GM18505 (cell line): ENCODE measurements around the gene MYMK.

ENCODE experiments used
- ATAC-seq: cut with Tn5 transposase; IDR thresholded peaks from one replicate; pipeline ENCODE4 v1.9.1; 2021; ENCODE audit not compliant: unreplicated experiment
- POLR2A ChIP-seq: IDR thresholded peaks from 4 replicates; pipeline ENCODE4 v1.6.1; 2011; ENCODE audit warnings: borderline replicate concordance; ENCODE audit not compliant: insufficient read depth, insufficient read length; ENCODE audit errors: extremely low read depth

Gene MYMK

DNA sequence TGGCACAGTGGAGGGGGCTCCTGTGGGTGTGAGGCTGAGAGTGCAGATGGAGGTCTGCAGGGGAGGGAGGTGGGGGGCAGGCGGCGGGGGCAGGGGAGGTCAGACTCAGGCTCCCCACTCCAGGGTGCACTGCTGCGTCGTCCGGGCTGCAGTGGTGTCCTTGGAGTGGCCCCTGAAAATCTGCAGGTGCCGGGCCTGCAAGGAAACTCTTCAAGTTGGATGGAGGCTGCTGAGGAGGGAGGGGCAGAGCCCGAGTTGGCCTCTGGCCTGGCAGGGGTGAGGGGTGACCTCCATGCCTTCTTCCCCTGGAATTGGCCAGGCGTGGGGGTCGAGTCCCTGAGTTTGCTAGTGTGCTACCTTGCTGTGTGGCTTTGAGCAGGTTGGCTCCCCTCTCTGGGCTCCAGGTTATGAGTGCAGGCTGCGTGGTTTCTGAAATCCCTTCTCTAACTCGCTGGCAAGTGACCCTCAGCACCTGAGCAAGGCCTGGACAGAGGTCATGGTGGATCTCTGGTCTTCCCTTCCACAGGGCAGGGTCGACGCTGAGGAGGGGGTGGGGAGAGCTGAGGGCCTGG, 10.6 kb upstream of the MYMK start:
- TF ChIP-seq POLR2A = no peak
- no peak for ATAC-seq

DNA sequence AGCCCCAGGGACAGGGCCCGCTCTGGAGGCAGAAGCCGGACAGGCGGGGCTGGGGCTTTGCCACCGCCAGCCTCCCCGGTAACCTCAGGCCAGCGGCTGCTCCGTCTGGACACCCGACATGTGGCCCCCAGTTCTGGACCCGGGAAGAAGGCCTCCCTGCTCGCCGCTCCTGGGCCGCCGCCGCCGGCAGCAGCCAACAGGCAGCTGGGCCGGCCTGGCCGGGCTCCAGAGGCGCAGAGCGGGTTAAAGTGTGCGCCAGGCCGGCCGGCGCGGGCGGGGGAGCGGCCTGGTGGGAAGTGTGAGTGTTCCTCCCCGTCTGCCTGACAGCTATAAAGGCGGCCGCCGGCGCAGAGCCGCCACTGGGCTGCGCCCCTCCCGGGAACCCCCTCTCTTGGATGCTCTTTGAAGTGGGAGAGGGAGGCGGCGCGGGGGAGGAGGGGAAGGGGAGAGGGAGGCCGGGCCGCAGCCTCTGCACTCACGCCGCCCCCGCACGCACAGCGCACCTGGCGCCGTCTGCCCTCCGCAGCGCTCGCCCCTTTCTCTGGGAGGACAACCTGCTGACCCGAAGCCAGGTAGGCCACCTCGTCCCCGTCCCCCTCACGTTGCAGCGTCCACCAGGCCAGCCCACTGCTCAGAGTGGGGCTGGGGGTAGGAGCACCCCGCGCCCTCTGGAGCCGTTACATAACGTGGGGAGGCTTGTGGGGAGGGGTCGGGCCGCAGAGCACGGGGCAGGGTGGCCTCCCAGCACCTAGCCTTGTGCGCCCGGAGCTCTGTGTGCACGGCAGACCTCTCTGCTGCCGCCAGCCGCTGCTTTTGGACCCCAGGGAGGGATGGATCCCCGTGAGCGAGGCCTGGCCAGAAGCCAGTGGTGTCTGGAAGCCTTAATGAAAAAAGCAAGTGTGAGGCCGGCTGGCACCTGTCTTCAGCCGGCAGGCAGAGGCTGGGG, 9.9 kb upstream of the MYMK start, which contains the start of gene ADAMTSL2:
Gene ADAMTSL2, plus strand, starts transcription at position 359 of the 946 bp plus-strand sequence. CDS start 2,009 bp downstream, outside the sequence.
- no peak for TF ChIP-seq POLR2A
- ATAC-seq = no peak

DNA sequence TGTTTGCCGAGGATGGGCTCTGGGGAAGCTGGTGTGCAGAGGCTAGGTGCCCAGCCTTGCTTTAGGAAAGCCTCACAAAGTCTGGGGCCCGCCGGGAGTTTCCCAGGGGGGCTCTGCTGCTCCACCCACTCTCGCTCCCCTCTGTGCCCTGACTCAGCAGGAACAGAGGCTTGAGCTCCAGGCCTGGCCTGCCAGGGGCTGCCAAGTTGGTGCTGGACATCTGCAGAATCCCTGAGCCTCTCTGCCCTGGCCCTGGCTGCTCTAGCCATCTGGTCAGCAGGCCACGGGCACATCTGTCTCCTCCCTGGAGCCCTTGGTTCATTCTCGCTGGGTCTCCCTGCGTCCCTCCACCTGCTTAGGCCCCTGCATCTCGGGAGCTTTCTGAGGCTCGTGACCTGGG, 9.1 kb upstream of the MYMK start:
- ATAC-seq = no peak
- no peak for TF ChIP-seq POLR2A

DNA sequence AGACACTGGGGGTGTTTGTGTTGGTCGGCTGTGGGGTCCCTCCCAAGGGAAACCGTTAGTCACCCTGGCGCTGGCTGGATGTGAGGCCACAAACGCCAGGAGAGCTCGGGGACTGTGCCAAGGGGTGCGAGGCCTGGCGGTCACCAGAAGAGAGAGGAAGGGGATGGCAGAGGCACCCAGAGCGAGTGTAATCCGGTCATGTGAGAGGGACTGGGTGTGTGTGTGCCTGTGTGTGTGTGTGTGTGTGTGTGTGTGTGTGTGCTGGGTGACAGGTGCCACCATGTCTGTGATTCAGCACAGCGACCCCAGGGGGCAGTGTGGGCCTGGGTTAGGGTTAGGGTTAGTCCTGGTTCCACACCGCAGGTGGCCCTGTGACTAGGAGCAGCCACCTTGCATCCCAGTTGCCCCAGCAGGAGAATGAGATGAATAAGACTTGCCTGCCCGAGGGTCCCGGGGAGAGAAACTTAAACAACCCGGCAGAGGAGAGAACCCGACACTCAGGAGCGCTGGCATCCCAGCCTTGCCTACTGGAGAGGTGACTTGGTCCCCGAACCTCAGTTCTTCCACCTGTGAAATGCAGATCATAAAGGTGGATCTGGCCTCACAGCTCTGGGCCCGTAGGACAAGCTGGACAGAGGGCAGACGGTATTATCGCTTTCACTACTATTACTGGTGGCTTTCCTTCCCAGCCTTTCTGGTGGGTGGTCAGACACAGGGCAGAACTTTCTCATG, 8.3 kb upstream of the MYMK start:
- ATAC-seq = no peak
- no peak for TF ChIP-seq POLR2A

DNA sequence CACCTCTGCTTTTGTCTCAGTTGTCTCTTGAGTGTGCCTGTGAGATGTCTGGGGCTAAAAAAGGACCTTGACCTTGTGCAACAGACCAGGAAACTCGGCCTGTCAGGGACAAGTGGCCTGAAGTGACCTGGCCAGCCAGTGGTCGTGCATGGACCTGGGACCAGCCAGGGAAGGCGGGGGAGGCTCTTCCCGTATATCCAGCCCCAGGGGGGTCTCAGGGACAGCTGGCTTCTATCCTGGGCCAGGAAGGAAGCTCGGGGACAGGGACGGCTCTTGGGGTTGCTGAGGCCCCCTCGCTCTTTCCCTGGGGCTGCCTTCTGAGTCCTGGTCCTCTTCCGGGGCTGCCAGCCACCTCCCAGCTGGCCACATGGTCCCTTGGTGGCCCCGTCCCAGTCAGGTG, 6.5 kb upstream of the MYMK start:
- ATAC-seq = no peak
- TF ChIP-seq POLR2A = no peak

DNA sequence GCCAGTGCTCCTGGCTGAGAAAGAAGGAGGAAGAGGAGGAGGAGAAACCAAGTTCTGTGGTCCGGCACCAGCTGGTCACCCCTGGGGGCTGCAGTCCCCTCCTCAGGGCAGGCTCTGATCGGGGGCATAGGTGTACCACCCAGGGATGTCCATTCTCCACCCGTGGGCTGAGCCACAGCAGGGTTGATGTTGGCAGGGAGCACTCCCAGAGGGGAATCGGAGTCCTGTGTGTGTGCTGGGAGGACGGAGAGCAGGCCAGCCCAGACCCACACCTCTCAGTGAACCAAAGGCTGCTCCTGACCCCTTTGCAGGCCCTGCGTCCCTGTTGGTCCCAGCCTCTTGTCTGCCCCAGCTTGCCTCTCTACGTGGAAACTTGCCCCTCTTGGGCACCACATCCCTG, 5.1 kb upstream of the MYMK start:
- no peak for ATAC-seq
- no peak for TF ChIP-seq POLR2A

DNA sequence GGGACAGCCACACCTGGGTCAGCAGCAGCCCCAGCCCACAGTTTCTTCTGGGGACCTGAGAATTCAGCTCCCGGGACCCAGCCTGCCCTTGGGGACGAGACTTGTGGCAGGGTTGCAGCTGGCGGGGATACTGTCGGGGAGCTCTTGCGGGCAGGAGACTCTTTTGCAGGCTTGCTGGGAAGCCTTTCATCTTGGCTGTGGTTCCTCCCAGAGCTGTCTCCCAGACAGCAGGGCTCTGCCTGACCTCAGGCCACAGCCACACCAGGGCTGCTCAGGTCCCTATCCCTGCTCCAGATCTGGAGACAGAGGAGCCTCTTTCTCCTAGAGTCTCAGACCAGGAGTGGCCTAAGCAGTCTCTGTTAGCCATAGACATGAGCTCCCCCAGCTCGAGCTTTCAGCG, 4.7 kb upstream of the MYMK start:
- no peak for TF ChIP-seq POLR2A
- ATAC-seq = no peak

DNA sequence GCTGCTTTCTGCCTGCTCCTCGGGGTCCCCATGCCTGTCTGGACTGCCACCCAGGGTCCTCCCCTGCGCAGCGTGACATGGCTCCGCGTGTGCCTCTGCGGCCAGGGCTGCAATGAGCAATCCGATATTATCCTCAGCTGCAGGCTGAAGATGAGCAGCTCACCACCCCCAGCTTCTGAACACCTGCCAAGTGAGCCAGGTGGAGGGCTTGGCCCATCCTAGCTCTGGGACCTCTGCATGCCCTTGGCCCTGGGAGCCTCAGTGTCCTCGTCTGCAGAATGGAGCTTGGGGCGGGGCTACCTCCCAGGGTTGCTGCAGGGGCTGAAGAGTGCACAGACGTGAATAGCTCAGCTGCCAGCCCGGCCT, 4.1 kb upstream of the MYMK start:
- ATAC-seq = no peak
- TF ChIP-seq POLR2A = no peak

DNA sequence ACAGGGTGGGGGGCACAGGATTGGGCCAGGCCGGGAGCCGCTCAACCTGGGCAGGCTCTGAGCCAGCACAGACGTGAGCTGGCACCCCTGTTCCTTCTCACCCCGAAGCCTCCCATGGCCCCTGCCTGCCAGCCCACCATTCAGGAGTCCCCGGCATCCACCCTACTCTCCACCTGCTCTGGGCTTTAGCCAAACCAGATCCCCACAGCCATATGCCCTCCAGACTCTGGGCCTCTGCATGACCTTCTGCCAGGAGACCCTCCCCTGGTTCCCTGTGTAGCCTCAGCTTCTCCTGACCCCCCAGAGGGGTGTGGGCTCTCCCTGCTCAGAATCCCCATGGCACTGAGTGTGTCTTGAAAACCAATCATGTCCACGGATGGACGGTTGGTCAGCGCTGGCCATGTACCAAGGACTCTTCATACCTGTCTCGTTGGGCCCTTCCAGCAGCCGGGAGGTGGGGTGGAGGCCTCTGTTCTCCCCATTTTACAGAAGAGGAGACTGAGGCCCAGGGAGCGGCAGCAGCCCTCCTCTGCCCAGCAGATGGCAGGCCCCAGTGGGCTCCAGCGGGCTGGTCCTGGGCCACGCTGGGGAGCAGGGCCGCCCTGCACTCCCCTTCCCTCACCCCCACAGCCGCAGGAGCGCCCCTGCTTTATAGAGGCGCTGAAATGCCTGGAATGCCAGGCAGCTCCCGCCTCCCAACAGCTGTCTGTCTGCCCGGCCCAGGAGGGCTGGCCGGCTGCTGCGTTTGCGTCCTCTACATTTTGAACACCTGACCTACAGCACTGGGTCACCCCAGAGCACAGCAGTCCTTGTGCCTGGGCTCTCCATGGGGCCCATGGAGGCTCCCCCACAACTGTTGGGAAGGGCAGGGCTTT, 3.5 kb upstream of the MYMK start:
- no peak for TF ChIP-seq POLR2A
- ATAC-seq = no peak

DNA sequence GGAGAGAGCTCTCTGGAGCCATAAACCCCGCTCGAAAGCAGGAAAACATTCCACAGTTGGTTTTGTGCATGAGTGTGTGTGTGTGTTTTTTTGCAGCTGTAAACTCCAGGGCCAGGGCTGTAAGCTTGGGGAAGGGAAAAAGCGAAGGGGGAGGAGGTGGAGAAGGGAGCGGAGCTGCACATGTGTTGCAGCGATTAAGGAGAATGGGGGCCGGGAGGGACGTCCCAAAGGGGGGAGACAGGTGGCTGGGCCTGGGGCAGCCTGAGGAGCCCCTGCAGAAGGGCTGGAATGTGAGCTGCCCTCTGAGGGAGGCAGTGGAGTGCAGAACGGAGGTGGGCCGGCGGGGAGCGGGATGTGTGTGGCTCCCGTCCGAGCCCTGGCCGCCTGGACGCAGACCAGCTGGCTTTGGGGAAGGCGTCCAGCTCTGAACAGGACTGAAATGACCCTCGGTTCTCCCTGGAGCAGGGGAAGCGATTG, 2.7 kb upstream of the MYMK start:
- no peak for ATAC-seq
- TF ChIP-seq POLR2A = no peak

DNA sequence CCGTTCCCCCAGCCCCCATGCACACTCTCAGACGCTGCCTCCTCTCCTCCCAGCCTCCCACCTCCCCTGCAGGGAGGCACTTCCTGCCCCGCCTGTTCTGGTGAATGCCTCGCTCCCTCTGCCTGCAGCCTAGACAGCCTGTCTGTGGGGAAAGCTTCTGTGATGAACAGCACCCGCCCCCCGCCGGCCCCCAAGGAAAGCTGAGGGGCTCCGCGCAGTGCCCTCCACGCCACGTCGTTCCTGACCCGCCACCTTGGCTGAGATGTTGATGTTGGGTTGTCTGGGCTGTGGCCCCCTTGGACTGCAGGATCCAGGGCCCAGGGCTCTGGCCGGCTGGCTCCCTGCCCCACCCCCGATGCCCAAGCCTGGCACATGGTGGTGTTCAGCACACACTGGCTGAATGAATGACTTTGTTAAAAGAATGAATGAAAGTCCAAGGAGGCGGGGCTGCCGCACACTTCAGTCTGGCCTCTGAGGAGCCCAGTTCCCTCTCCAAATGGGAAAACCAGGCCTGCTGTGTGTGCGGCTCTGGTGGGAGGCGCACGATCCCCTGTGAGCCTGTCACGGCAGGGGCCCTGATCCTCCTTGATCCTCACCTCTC, 2.1 kb upstream of the MYMK start:
- TF ChIP-seq POLR2A = no peak
- no peak for ATAC-seq

DNA sequence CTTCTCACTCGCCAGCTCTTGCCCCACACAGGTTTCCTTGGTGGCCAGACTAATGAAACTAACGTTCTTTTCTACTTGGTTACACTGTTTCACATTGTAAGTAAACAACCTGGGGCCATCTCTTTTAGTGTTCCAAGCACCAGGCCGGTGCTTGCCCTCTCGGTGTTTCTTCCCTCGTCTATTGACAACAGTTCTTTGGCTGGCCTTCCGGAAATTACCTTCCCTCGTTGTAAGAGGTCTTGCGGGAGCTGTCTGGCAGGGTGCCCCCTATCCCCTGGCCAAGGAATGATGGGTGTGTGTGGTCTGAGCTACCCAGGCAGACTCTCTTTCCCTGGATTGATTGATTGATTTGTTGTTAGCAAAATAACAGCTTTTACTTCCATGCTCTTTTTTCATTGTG, 918 bp upstream of the MYMK start:
- ATAC-seq = no peak

More for the DNA sequence above, 918 bp upstream of the MYMK start:
- TF ChIP-seq POLR2A = no peak
